ENCODE results near the gene SYNJ2.

The SYNJ2 gene

DNA sequence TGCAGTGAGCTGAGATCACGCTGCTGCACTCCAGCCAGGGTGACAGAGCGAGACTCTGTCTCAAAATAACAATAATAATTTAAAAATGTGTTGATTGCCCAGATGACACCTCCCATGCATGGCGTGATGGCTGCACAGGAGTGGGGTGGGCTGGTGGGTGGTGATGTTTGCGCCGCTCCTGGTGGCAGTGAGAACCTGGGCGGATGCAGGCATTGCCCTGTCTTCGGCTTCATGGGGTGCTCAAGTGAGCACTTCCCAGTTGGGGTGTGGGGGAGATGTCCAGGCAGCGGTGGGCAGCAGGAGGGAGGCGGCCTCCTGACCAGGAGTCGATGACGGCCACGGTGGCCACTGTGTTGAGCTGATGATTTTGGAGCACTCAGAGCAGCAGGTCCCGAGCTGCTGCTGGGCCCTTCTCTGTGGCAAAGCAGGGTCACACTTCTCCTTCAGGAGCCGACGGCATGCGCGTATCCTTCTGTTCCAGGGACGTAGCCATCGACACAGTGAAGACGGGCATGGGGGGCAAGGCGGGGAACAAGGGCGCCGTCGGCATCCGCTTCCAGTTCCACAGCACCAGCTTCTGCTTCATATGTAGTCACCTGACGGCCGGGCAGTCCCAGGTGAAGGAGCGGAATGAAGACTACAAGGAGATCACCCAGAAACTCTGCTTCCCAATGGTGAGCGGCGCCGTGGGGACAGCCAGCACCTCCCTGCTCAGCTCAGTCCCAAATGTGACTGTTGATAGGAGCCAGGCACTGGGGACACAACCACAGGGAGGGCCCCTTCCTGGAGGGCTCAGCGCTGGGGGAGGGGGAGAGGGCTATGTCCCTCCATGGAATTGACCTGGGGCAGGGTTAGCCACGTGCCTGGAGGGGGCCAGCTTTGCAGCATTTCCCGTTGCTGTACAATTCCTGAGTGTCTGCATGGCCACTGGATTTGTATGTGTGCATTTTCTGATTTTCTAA, 89.7 kb downstream of the SYNJ2 start:
- H3K79me2 ChIP-seq (ENCODE audit: low read length), result no peaks in the 10 kb centered on the region
- DNase-seq, result no peak
- no peaks in the 10 kb centered on the region for H3K9me2 ChIP-seq (replicated peaks; ENCODE audit: insufficient read depth, low read length)
- no peaks in the 10 kb centered on the region for H3K4me1 ChIP-seq (ENCODE audit: low read length)
- TF ChIP-seq EZH2 (optimal IDR thresholded peaks at IDR 0.05; ENCODE audit: low read depth, low read length) (no peak), EZH2phosphoT487 (IDR thresholded peaks at IDR 0.05; ENCODE audit: low read length) (no peak)
- TF ChIP-seq, protein P1, sequence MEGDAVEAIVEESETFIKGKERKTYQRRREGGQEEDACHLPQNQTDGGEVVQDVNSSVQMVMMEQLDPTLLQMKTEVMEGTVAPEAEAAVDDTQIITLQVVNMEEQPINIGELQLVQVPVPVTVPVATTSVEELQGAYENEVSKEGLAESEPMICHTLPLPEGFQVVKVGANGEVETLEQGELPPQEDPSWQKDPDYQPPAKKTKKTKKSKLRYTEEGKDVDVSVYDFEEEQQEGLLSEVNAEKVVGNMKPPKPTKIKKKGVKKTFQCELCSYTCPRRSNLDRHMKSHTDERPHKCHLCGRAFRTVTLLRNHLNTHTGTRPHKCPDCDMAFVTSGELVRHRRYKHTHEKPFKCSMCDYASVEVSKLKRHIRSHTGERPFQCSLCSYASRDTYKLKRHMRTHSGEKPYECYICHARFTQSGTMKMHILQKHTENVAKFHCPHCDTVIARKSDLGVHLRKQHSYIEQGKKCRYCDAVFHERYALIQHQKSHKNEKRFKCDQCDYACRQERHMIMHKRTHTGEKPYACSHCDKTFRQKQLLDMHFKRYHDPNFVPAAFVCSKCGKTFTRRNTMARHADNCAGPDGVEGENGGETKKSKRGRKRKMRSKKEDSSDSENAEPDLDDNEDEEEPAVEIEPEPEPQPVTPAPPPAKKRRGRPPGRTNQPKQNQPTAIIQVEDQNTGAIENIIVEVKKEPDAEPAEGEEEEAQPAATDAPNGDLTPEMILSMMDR (IDR thresholded peaks at IDR 0.05; ENCODE audit: low read length), result no peak
- H3K36me3 ChIP-seq (replicated peaks; ENCODE audit: insufficient read depth, low read length), result no peaks in the 10 kb centered on the region
- no peak overlapping the region for H3K27ac ChIP-seq (ENCODE audit: low read length)
- H3K27me3 ChIP-seq (replicated peaks; ENCODE audit: insufficient read depth, low read length), result no peaks in the 10 kb centered on the region
- no peaks in the 10 kb centered on the region for H3F3A ChIP-seq (ENCODE audit: insufficient read depth, low read length)
- no peaks in the 10 kb centered on the region for H3K9me3 ChIP-seq (replicated peaks; ENCODE audit: insufficient read depth, low read length)
- no peaks in the 10 kb centered on the region for H4K20me1 ChIP-seq (ENCODE audit: insufficient read depth, low read length)
- no peak overlapping the region for H3K4me3 ChIP-seq (ENCODE audit: low read length)
- H2AFZ ChIP-seq (ENCODE audit: low read length), result no peak overlapping the region
- H3K9ac ChIP-seq (ENCODE audit: low read length), result no peak overlapping the region
- H3K4me2 ChIP-seq (ENCODE audit: low read depth, low read length), result no peak overlapping the region

GRCh38 chr6:158072083-158072721, 90.5 kb downstream of the SYNJ2 start:
- peak; percentile 27 for DNase-seq
- no peak overlapping the region for H3K4me2 ChIP-seq (ENCODE audit: low read depth, low read length)
- no peaks in the 10 kb centered on the region for H3K9me3 ChIP-seq (replicated peaks; ENCODE audit: insufficient read depth, low read length)
- H3K9ac ChIP-seq (ENCODE audit: low read length), result no peak overlapping the region
- no peak overlapping the region for H2AFZ ChIP-seq (ENCODE audit: low read length)
- TF ChIP-seq EZH2phosphoT487 (IDR thresholded peaks at IDR 0.05; ENCODE audit: low read length) (no peak), EZH2 (optimal IDR thresholded peaks at IDR 0.05; ENCODE audit: low read depth, low read length) (no peak)
- TF ChIP-seq, protein P1 (IDR thresholded peaks at IDR 0.05; ENCODE audit: low read length), result peak; percentile 57
- no peaks in the 10 kb centered on the region for H3K79me2 ChIP-seq (ENCODE audit: low read length)
- H3K27me3 ChIP-seq (replicated peaks; ENCODE audit: insufficient read depth, low read length), result no peaks in the 10 kb centered on the region
- H3K4me1 ChIP-seq (ENCODE audit: low read length), result no peaks in the 10 kb centered on the region
- no peaks in the 10 kb centered on the region for H3K36me3 ChIP-seq (replicated peaks; ENCODE audit: insufficient read depth, low read length)
- H3K4me3 ChIP-seq (ENCODE audit: low read length), result no peak overlapping the region
- no peak overlapping the region for H3K27ac ChIP-seq (ENCODE audit: low read length)
- no peaks in the 10 kb centered on the region for H3K9me2 ChIP-seq (replicated peaks; ENCODE audit: insufficient read depth, low read length)
- no peaks in the 10 kb centered on the region for H4K20me1 ChIP-seq (ENCODE audit: insufficient read depth, low read length)
- H3F3A ChIP-seq (ENCODE audit: insufficient read depth, low read length), result no peaks in the 10 kb centered on the region

- TF ChIP-seq, protein P1 (IDR thresholded peaks at IDR 0.05; ENCODE audit: low read length), result no peak
- H3K27ac ChIP-seq (ENCODE audit: low read length), result no peak overlapping the region
- H3K4me3 ChIP-seq (ENCODE audit: low read length), result no peak overlapping the region
- no peaks in the 10 kb centered on the region for H3K9me2 ChIP-seq (replicated peaks; ENCODE audit: insufficient read depth, low read length)
- no peak overlapping the region for H2AFZ ChIP-seq (ENCODE audit: low read length)
- H4K20me1 ChIP-seq (ENCODE audit: insufficient read depth, low read length), result no peaks in the 10 kb centered on the region
- H3K36me3 ChIP-seq (replicated peaks; ENCODE audit: insufficient read depth, low read length), result no peaks in the 10 kb centered on the region
- H3K79me2 ChIP-seq (ENCODE audit: low read length), result no peaks in the 10 kb centered on the region
- no peak overlapping the region for H3K9ac ChIP-seq (ENCODE audit: low read length)
- no peaks in the 10 kb centered on the region for H3K4me1 ChIP-seq (ENCODE audit: low read length)
- DNase-seq, result no peak
- no peak overlapping the region for H3K4me2 ChIP-seq (ENCODE audit: low read depth, low read length)
- no peaks in the 10 kb centered on the region for H3K27me3 ChIP-seq (replicated peaks; ENCODE audit: insufficient read depth, low read length)
- H3K9me3 ChIP-seq (replicated peaks; ENCODE audit: insufficient read depth, low read length), result no peaks in the 10 kb centered on the region
- no peaks in the 10 kb centered on the region for H3F3A ChIP-seq (ENCODE audit: insufficient read depth, low read length)
Observed at GRCh38 chr6:158073776-158074175, 92.1 kb downstream of the SYNJ2 start.

All from MM.1S (cell line).